ENCODE data around the gene DENND4B. TPM values are rescaled to one million over a fixed set of nuclear protein-coding genes. Genes with fewer than 3 reads are reported as not detected.

Gene DENND4B
- polyA plus RNA-seq, 1 of the 3 experiments (the other 2 are of a cell fraction) = 29.6 TPM

DNA sequence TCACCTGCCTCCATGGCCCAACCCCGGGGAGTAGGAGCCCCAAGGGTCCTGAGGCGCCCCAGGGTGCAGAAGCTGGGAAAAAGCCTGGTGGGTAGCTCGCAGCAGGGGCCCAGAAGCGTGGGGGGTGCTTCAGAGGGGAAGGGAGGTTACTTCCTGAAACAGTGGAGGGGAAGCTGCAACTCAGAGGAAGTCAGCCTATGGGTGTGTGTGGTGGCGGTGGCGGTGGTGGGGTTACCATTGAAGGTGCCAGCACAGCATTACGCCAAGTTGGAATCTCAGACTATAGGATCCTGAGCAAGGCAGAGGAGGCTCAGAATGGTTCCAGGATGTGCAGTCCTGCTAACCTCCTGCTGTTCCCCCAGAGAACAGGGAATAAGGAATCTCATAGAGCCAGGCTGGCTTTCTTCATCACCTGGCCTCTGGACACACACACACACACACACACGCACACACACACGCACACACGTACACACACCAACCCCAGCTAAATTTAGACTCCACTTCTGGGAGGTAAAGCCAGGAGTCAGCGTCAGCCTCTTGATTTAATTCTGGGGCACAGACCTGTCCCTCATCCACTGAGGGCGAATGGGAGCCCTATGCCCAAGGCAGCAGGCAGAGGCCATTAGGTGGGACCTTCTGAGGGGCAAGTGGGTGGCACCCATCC, 1.3 kb downstream of the DENND4B start (continued):
- TF ChIP-seq, protein P1, sequence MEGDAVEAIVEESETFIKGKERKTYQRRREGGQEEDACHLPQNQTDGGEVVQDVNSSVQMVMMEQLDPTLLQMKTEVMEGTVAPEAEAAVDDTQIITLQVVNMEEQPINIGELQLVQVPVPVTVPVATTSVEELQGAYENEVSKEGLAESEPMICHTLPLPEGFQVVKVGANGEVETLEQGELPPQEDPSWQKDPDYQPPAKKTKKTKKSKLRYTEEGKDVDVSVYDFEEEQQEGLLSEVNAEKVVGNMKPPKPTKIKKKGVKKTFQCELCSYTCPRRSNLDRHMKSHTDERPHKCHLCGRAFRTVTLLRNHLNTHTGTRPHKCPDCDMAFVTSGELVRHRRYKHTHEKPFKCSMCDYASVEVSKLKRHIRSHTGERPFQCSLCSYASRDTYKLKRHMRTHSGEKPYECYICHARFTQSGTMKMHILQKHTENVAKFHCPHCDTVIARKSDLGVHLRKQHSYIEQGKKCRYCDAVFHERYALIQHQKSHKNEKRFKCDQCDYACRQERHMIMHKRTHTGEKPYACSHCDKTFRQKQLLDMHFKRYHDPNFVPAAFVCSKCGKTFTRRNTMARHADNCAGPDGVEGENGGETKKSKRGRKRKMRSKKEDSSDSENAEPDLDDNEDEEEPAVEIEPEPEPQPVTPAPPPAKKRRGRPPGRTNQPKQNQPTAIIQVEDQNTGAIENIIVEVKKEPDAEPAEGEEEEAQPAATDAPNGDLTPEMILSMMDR (IDR thresholded peaks at IDR 0.05) = no peak

DNA sequence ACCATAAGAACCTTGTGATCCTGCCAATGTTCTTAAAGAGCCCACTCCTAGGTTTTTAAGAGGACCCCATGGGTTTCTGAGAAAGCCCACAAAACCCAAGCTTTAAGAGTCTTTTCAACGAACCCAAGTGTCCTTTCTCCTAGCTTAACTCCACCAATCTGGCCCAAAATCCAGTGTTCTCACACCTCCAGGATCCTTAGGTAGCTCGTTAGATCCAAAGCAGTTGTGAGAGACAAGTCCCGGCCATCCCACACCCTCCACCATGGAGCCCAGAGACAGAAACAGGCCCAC, 1.7 kb downstream of the DENND4B start:
- H3K79me2 ChIP-seq (ENCODE audit: insufficient read depth) = peaks cover 30% of the 10 kb centered on the region
- peaks cover 4% of the 10 kb centered on the region for H3F3A ChIP-seq (replicated peaks; ENCODE audit: insufficient read depth)
- ChIA-PET CTCF (interaction anchor here (0.7 to 5.1 kb wide), 10 partner anchors 12 to 147 kb away, joined by 3 to 51 read pairs (median 14); partner anchors contain the start of genes CREB3L4, CRTC2, GATAD2B and RAB13), POLR2A (interaction anchor here (1.3 kb wide), 1 partner anchor 64 kb away, joined by 3 read pairs; no protein-coding TSS in a partner anchor)
- H3K9ac ChIP-seq = peak overlapping the region; percentile 80; the same call in 1 of the 2 replicates
- H3K9me2 ChIP-seq = no peaks in the 10 kb centered on the region
- H3K4me1 ChIP-seq (ENCODE audit: control insufficient read depth in 1 of 2, insufficient read depth in 2 of 2, low read depth in 1 of 2, low read length in 1 of 2) = peaks cover 3 to 17% of the 10 kb centered on the region in 2 experiments; a peak in 2 of 4 replicates
- H4K20me1 ChIP-seq (ENCODE audit: insufficient read depth) = no peaks in the 10 kb centered on the region
- no peaks in the 10 kb centered on the region for H3K9me3 ChIP-seq
- peak overlapping the region in 1 of 2 experiments; percentile 89; a peak in 1 of 4 replicates for H3K27ac ChIP-seq (ENCODE audit: low read depth in 2 of 2, low read length in 1 of 2)
- 88% methylated on average over 3 of the region's 3 CpGs for WGBS (ENCODE audit: low lambda C conversion rate)
- H3K27me3 ChIP-seq (ENCODE audit: insufficient read depth) = no peaks in the 10 kb centered on the region
- H3K4me3 ChIP-seq (ENCODE audit: low read depth in 2 of 2, low read length in 1 of 2) = peak overlapping the region; percentile 85 to 91; a peak in 3 of 4 replicates
- H3K4me2 ChIP-seq = peak overlapping the region; percentile 95
- H2AFZ ChIP-seq (ENCODE audit: low read depth) = no peak overlapping the region; the same call in 1 of the 2 replicates
- no peak for DNase-seq
- TF ChIP-seq, protein P2, sequence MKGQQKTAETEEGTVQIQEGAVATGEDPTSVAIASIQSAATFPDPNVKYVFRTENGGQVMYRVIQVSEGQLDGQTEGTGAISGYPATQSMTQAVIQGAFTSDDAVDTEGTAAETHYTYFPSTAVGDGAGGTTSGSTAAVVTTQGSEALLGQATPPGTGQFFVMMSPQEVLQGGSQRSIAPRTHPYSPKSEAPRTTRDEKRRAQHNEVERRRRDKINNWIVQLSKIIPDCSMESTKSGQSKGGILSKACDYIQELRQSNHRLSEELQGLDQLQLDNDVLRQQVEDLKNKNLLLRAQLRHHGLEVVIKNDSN (IDR thresholded peaks at IDR 0.05; ENCODE audit: borderline replicate concordance, low read depth) = no peak
- TF ChIP-seq RXRA (IDR thresholded peaks at IDR 0.05; ENCODE audit: borderline replicate concordance, low read depth) = no peak
- TF ChIP-seq FOSL2 (IDR thresholded peaks at IDR 0.05; ENCODE audit: borderline replicate concordance, low read depth) = no peak
- no peak for TF ChIP-seq CHD2 (IDR thresholded peaks at IDR 0.05; ENCODE audit: low read length, partially characterized antibody)
- TF ChIP-seq MEF2A (IDR thresholded peaks at IDR 0.05; ENCODE audit: borderline replicate concordance, low read depth) = no peak
- no peak for TF ChIP-seq ELF1 (IDR thresholded peaks at IDR 0.05)
- TF ChIP-seq MXI1 (IDR thresholded peaks at IDR 0.05; ENCODE audit: low read depth, low read length) = no peak
- no peak for TF ChIP-seq EP300 (IDR thresholded peaks at IDR 0.05; ENCODE audit: borderline replicate concordance in 1 of 2, low read depth in 1 of 2, low read length in 1 of 2)
- TF ChIP-seq TAF1 (IDR thresholded peaks at IDR 0.05; ENCODE audit: borderline replicate concordance, low read depth, low read length) = no peak
- TF ChIP-seq, protein P3, sequence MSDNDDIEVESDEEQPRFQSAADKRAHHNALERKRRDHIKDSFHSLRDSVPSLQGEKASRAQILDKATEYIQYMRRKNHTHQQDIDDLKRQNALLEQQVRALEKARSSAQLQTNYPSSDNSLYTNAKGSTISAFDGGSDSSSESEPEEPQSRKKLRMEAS (IDR thresholded peaks at IDR 0.05; ENCODE audit: low read depth) = no peak
- no peak for TF ChIP-seq TEAD4 (IDR thresholded peaks at IDR 0.05; ENCODE audit: borderline replicate concordance, insufficient read depth)
- no peak for TF ChIP-seq JUND (IDR thresholded peaks at IDR 0.05)
- TF ChIP-seq GABPA (IDR thresholded peaks at IDR 0.05; ENCODE audit: low read depth) = no peak
- peaks cover 7 to 52% of the 10 kb centered on the region in 2 experiments for H3K36me3 ChIP-seq (replicated peaks in 1 of 2; ENCODE audit: control insufficient read depth in 1 of 2, insufficient read depth in 2 of 2, low read length in 1 of 2)

Measured in SK-N-SH (cell line).